ENCODE results near the gene M1AP.

GRCh38 chr2:74532222-74532621 is 115.9 kb downstream of the M1AP start:
- TF ChIP-seq CTCF (IDR thresholded peaks at IDR 0.05; ENCODE audit: insufficient read depth, low read depth, low read length): peak; percentile 7
- no peak for TF ChIP-seq EZH2 (IDR thresholded peaks at IDR 0.05; ENCODE audit: insufficient read depth, low read length)

Measured in astrocyte (in vitro differentiated cells and primary cell).